GM03348 (cell line): ENCODE measurements around the gene GCNT4.
"Not testable (repeated sequence)": the region's sequence is repeated elsewhere in the genome, so short reads cannot be mapped to it uniquely, and the experiment has no call there.

ENCODE experiments used
- DNase-seq: peaks from one replicate; pipeline ENCODE4 v3.0.0; 2012; ENCODE audit warnings: low spot score

Gene GCNT4

GRCh38 chr5:75052192-75053053, at the start of gene GCNT4:
TSS of gene GCNT4 (minus strand) at chr5:75052558. CDS start at chr5:75030037, 22,521 bp downstream.
- DNase-seq, result peak; percentile 78

GRCh38 chr5:75095956-75096355, 43.6 kb upstream of the GCNT4 start:
- not testable (repeated sequence) for DNase-seq

GRCh38 chr5:75091597-75091996, 39.2 kb upstream of the GCNT4 start:
- DNase-seq, result no peak

GRCh38 chr5:75089662-75090061, 37.3 kb upstream of the GCNT4 start:
- DNase-seq, result no peak

- DNase-seq, result no peak
These were observed 36.8 kb upstream of the GCNT4 start for GRCh38 chr5:75089137-75089536.

- no peak for DNase-seq
These were observed 36.3 kb upstream of the GCNT4 start for GRCh38 chr5:75088648-75089047.

- no peak for DNase-seq
These were observed 29.2 kb upstream of the GCNT4 start for GRCh38 chr5:75081510-75081909.

GRCh38 chr5:75079346-75079745, 27.0 kb upstream of the GCNT4 start:
- not testable (repeated sequence) for DNase-seq

- no peak for DNase-seq
These were observed 25.7 kb upstream of the GCNT4 start for GRCh38 chr5:75078027-75078426.

- no peak for DNase-seq
These were observed 19.7 kb upstream of the GCNT4 start for GRCh38 chr5:75072061-75072460.

- DNase-seq, result no peak
These were observed 18.7 kb upstream of the GCNT4 start for GRCh38 chr5:75071100-75071499.

GRCh38 chr5:75067434-75067833, 15.1 kb upstream of the GCNT4 start:
- DNase-seq, result no peak

GRCh38 chr5:75062925-75063531, 10.7 kb upstream of the GCNT4 start:
- no peak for DNase-seq

GRCh38 chr5:75059912-75060545, 7.7 kb upstream of the GCNT4 start:
- no peak for DNase-seq

GRCh38 chr5:75058986-75059535, 6.7 kb upstream of the GCNT4 start:
- DNase-seq, result no peak

- no peak for DNase-seq
These were observed 5.2 kb upstream of the GCNT4 start for GRCh38 chr5:75057561-75057960.

GRCh38 chr5:75055727-75056144, 3.4 kb upstream of the GCNT4 start:
- peak; percentile 28 for DNase-seq

- DNase-seq, result peak; percentile 47
These were observed 2.0 kb upstream of the GCNT4 start for GRCh38 chr5:75054134-75054930.

- DNase-seq, result peak; percentile 78
These were observed 1.2 kb upstream of the GCNT4 start for GRCh38 chr5:75053304-75054133.

- no peak for DNase-seq
These were observed 621 bp upstream of the GCNT4 start for GRCh38 chr5:75053054-75053303.

- DNase-seq, result no peak
These were observed 1.1 kb downstream of the GCNT4 start for GRCh38 chr5:75051217-75051751.
